Measurements from ENCODE around the gene GALNTL6. TPM values are rescaled to one million over a fixed set of nuclear protein-coding genes. Genes with fewer than 3 reads are reported as not detected.

The GALNTL6 gene
- total RNA-seq, 1 donor, result under 0.01 TPM

- no peak overlapping the region for H3K27ac ChIP-seq (ENCODE audit: low read depth, low read length)
Observed at GRCh38 chr4:172785613-172786012, 972.4 kb downstream of the GALNTL6 start.

DNA sequence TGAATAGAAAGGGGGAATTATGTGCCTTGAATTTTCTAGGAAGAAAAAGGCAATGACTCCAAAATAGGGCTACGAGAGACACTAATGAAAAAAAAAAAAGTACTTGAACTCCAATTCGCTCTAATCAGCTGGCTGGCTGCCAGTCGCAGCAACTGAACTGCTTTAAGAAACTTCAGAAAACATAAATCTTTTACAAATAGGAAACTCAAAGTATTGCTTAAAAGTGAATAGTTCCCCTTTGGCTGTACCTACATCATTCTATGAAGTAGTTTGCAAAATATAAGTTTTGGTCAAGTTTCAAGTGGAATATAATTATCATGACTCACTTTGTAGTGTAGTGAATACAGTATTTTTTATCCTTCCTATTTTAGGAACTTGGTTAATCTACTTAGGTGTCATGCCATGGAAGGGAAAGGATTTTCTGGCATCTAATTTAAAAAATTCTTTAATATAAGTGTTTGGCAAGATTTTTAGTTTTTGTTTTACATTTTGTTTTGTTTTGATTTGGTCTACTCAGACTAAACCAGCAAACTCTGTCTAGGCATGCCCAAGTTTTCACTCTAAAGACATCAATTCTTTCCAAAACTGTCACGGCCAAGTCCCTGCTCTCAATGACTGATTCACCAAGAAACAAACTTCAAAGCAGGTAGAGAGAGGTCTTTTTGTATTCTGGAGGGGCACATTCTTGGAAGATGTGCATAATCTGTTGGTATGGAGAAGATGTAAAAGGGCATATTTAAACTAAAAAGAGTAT is 973.0 kb downstream of the GALNTL6 start:
- Histone ChIP-seq H3K4me1 (ENCODE audit: insufficient read depth, low read length) (no peaks in the 10 kb centered on the region), H3K36me3 (ENCODE audit: insufficient read depth, low read length) (no peaks in the 10 kb centered on the region), H3K27me3 (ENCODE audit: insufficient read depth, low read length) (no peaks in the 10 kb centered on the region), H3K4me3 (ENCODE audit: insufficient read depth, low read length) (no peak overlapping the region), H3K4me2 (ENCODE audit: insufficient read depth, low read length) (no peak overlapping the region), H3K9me3 (ENCODE audit: low read depth, low read length) (no peaks in the 10 kb centered on the region), H3K27ac (ENCODE audit: low read depth, low read length) (no peak overlapping the region), H3K79me2 (ENCODE audit: insufficient read depth, low read length) (no peaks in the 10 kb centered on the region), H4K20me1 (ENCODE audit: insufficient read depth, low read length) (no peaks in the 10 kb centered on the region), H2AFZ (ENCODE audit: low read length) (no peak overlapping the region)
- DNase-seq (ENCODE audit: insufficient read length, low spot score, missing footprints), result no peak
- TF ChIP-seq, protein P1, sequence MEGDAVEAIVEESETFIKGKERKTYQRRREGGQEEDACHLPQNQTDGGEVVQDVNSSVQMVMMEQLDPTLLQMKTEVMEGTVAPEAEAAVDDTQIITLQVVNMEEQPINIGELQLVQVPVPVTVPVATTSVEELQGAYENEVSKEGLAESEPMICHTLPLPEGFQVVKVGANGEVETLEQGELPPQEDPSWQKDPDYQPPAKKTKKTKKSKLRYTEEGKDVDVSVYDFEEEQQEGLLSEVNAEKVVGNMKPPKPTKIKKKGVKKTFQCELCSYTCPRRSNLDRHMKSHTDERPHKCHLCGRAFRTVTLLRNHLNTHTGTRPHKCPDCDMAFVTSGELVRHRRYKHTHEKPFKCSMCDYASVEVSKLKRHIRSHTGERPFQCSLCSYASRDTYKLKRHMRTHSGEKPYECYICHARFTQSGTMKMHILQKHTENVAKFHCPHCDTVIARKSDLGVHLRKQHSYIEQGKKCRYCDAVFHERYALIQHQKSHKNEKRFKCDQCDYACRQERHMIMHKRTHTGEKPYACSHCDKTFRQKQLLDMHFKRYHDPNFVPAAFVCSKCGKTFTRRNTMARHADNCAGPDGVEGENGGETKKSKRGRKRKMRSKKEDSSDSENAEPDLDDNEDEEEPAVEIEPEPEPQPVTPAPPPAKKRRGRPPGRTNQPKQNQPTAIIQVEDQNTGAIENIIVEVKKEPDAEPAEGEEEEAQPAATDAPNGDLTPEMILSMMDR (IDR thresholded peaks at IDR 0.05; ENCODE audit: extremely low read depth, low read depth, low read length), result no peak

More at GRCh38 chr4:172785613-172786012, 972.4 kb downstream of the GALNTL6 start:
- H3K4me3 ChIP-seq (ENCODE audit: insufficient read depth, low read length), result no peak overlapping the region
- TF ChIP-seq, protein P1 (IDR thresholded peaks at IDR 0.05; ENCODE audit: extremely low read depth, low read depth, low read length), result no peak
- H4K20me1 ChIP-seq (ENCODE audit: insufficient read depth, low read length), result no peaks in the 10 kb centered on the region
- H3K79me2 ChIP-seq (ENCODE audit: insufficient read depth, low read length), result no peaks in the 10 kb centered on the region
- no peak overlapping the region for H3K4me2 ChIP-seq (ENCODE audit: insufficient read depth, low read length)
- no peak for DNase-seq (ENCODE audit: insufficient read length, low spot score, missing footprints)
- no peaks in the 10 kb centered on the region for H3K36me3 ChIP-seq (ENCODE audit: insufficient read depth, low read length)
- H3K4me1 ChIP-seq (ENCODE audit: insufficient read depth, low read length), result no peaks in the 10 kb centered on the region
- no peak overlapping the region for H2AFZ ChIP-seq (ENCODE audit: low read length)
- no peaks in the 10 kb centered on the region for H3K27me3 ChIP-seq (ENCODE audit: insufficient read depth, low read length)
- no peaks in the 10 kb centered on the region for H3K9me3 ChIP-seq (ENCODE audit: low read depth, low read length)

DNA sequence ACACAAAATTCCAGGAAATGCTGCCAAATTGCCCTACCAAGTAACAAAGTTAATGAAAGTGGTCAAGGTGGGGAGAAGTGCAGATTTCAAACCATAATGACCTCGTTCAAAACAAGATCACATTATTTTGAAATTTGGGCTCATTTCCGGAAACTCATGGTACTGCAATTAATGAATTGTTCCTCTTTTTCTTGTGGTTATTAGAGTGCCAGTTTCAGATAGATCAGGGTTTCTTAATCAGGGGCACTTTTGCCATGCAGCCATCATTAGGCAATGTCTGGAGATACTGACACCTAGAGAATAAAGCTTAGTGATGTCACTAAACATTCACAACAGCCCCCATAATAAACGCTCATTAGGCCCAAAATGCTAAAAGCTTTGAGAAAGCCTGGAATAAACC is 973.9 kb downstream of the GALNTL6 start:
- H2AFZ ChIP-seq (ENCODE audit: low read length), result no peak overlapping the region
- no peaks in the 10 kb centered on the region for H3K27me3 ChIP-seq (ENCODE audit: insufficient read depth, low read length)
- TF ChIP-seq, protein P1 (IDR thresholded peaks at IDR 0.05; ENCODE audit: extremely low read depth, low read depth, low read length), result no peak

DNA sequence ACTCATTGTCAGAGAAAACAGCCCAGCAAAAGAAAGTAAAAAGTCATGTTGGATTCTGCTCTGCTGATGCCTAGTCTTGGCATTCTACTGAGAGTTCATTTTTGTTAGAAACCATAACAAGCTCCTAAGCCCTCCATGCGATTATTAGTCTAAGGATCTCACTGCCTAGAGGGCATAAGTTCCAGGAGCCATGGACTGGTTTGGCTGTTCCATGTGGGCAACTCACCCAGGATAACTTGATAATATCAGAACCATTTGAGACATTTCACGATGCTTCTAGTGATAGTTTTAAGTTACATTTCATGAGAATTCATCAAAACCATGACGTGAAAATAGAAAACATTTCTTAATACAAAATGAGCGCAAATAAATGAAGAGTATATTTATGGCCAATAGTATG is 978.6 kb downstream of the GALNTL6 start:
- Histone ChIP-seq H3K27me3 (ENCODE audit: insufficient read depth, low read length) (no peaks in the 10 kb centered on the region), H3K9me3 (ENCODE audit: low read depth, low read length) (no peaks in the 10 kb centered on the region), H4K20me1 (ENCODE audit: insufficient read depth, low read length) (no peaks in the 10 kb centered on the region), H3K79me2 (ENCODE audit: insufficient read depth, low read length) (no peaks in the 10 kb centered on the region), H3K4me3 (ENCODE audit: insufficient read depth, low read length) (no peak overlapping the region), H3K27ac (ENCODE audit: low read depth, low read length) (no peak overlapping the region), H2AFZ (ENCODE audit: low read length) (no peak overlapping the region), H3K36me3 (ENCODE audit: insufficient read depth, low read length) (no peaks in the 10 kb centered on the region), H3K4me1 (ENCODE audit: insufficient read depth, low read length) (no peaks in the 10 kb centered on the region), H3K4me2 (ENCODE audit: insufficient read depth, low read length) (no peak overlapping the region)
- TF ChIP-seq, protein P1 (IDR thresholded peaks at IDR 0.05; ENCODE audit: extremely low read depth, low read depth, low read length), result no peak
- DNase-seq (ENCODE audit: insufficient read length, low spot score, missing footprints), result no peak

More for the DNA sequence above, 973.9 kb downstream of the GALNTL6 start:
- no peaks in the 10 kb centered on the region for H3K4me1 ChIP-seq (ENCODE audit: insufficient read depth, low read length)
- H3K36me3 ChIP-seq (ENCODE audit: insufficient read depth, low read length), result no peaks in the 10 kb centered on the region
- no peak overlapping the region for H3K4me3 ChIP-seq (ENCODE audit: insufficient read depth, low read length)
- no peak overlapping the region for H3K27ac ChIP-seq (ENCODE audit: low read depth, low read length)
- no peak for DNase-seq (ENCODE audit: insufficient read length, low spot score, missing footprints)
- no peaks in the 10 kb centered on the region for H4K20me1 ChIP-seq (ENCODE audit: insufficient read depth, low read length)
- H3K4me2 ChIP-seq (ENCODE audit: insufficient read depth, low read length), result no peak overlapping the region
- H3K9me3 ChIP-seq (ENCODE audit: low read depth, low read length), result no peaks in the 10 kb centered on the region
- no peaks in the 10 kb centered on the region for H3K79me2 ChIP-seq (ENCODE audit: insufficient read depth, low read length)

Measured in osteoblast (primary cell).